GM10266 (cell line): Measurements from ENCODE around the gene BAG5.

Source experiments
- DNase-seq: peaks from one replicate; pipeline ENCODE4 v3.0.0; 2012; ENCODE audit errors: extremely low spot score
- CTCF ChIP-seq: IDR thresholded peaks from 2 replicates; pipeline ENCODE4 v1.5.1; 2012; ENCODE audit warnings: mild to moderate bottlenecking, low read depth; ENCODE audit not compliant: control insufficient read depth, insufficient read depth; ENCODE audit errors: missing control alignments

BAG5 gene

GRCh38 chr14:103558071-103558882 lies 4.2 kb downstream of the BAG5 start:
- no peak for DNase-seq

GRCh38 chr14:103556946-103557758 lies 5.3 kb downstream of the BAG5 start:
- no peak for TF ChIP-seq CTCF
- no peak for DNase-seq

More at GRCh38 chr14:103558071-103558882, 4.2 kb downstream of the BAG5 start:
- no peak for TF ChIP-seq CTCF

- DNase-seq, result no peak
- no peak for TF ChIP-seq CTCF
Measured at GRCh38 chr14:103555559-103556337, 6.7 kb downstream of the BAG5 start.

- no peak for DNase-seq
- TF ChIP-seq CTCF, result no peak
Measured at GRCh38 chr14:103552846-103553210, 9.6 kb downstream of the BAG5 start.

GRCh38 chr14:103552011-103552845 lies 10.2 kb downstream of the BAG5 start:
- TF ChIP-seq CTCF, result no peak
- no peak for DNase-seq

- DNase-seq, result no peak
- TF ChIP-seq CTCF, result no peak
Measured at GRCh38 chr14:103551338-103551762, 11.1 kb downstream of the BAG5 start.
